Activated CD4-positive, CD25-positive, alpha-beta regulatory T cell treated with anti-CD3 and anti-CD28 coated beads, Interleukin-2, amount 50 U/mL, for 16 hours (primary cell): ENCODE results near the gene ANK3.

Experiments used
- DNase-seq: peaks from one replicate; pipeline ENCODE4 v3.0.0-alpha.2; 2020; ENCODE audit warnings: low read depth, low spot score

ANK3 gene

GRCh38 chr10:59991117-59991516 lies 398.6 kb downstream of the ANK3 start:
- no peak for DNase-seq

GRCh38 chr10:59985639-59986038 lies 404.0 kb downstream of the ANK3 start:
- DNase-seq, result no peak

- DNase-seq, result no peak
These were observed 405.3 kb downstream of the ANK3 start for GRCh38 chr10:59984415-59984814.

- no peak for DNase-seq
These were observed 409.3 kb downstream of the ANK3 start for GRCh38 chr10:59980356-59980755.

GRCh38 chr10:59977486-59977885 lies 412.2 kb downstream of the ANK3 start:
- DNase-seq, result no peak

GRCh38 chr10:59976909-59977308 lies 412.8 kb downstream of the ANK3 start:
- DNase-seq, result no peak
